GM23248 (cell line): ENCODE data around the gene TAF6L.

Source experiments
- EZH2 ChIP-seq: fragments of 200-600 bp; sonication (generic); IDR thresholded peaks from 2 replicates; pipeline ENCODE4 v1.6.1; 2018; ENCODE audit warnings: antibody characterized with exemption, mild to moderate bottlenecking; ENCODE audit not compliant: insufficient read depth, poor library complexity, severe bottlenecking
- EZH2phosphoT487 ChIP-seq: fragments of 200-600 bp; sonication (generic); IDR thresholded peaks from 2 replicates; pipeline ENCODE4 v1.6.1; 2018; ENCODE audit warnings: antibody characterized with exemption, moderate library complexity, mild to moderate bottlenecking, low read depth; ENCODE audit not compliant: insufficient read depth

DNA sequence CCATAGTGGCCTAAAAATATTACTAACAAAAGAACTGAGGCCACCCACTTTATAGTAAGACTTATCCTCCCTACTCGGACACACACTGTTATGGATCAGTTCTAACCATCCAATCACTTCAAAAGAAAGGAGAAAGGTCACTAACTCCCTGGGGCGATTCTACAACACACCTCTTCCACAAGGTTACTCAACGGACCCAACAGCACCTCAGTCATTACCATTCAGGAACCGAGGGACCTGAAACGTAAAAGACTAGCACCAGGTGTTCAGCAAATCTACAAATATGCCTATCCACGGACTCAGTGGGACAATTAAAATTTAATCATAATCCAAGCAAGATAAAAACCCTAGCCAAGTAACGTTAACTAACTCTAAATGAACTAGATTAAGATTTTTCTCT lies 45.5 kb upstream of the TAF6L start:
- no peak for TF ChIP-seq EZH2phosphoT487
- TF ChIP-seq EZH2 = no peak
